Progenitor cell of endocrine pancreas (in vitro differentiated cells): ENCODE results near the gene ORMDL3. TPM values are rescaled to one million over a fixed set of nuclear protein-coding genes. Genes with fewer than 3 reads are reported as not detected.

Experiments used
- DNase-seq: peaks from one replicate; pipeline ENCODE4 v3.0.0; 2021; ENCODE audit warnings: low spot score; ENCODE audit not compliant: unreplicated experiment
- H3K27ac Mint-ChIP-seq: 2 replicates; pipeline ENCODE4 v1.8.0; 2021; ENCODE audit warnings: mild to moderate bottlenecking, moderate library complexity, mixed read lengths
- H3K27me3 Mint-ChIP-seq: 2 replicates; pipeline ENCODE4 v1.8.0; 2021; ENCODE audit warnings: mixed read lengths
- H3K36me3 Mint-ChIP-seq: 2 replicates; pipeline ENCODE4 v1.8.0; 2022; ENCODE audit warnings: mixed read lengths; ENCODE audit not compliant: insufficient read depth
- H3K4me1 Mint-ChIP-seq: 2 replicates; pipeline ENCODE4 v1.8.0; 2021; ENCODE audit warnings: low read depth, mixed read lengths
- H3K4me3 Mint-ChIP-seq: 2 replicates; pipeline ENCODE4 v1.8.0; 2021; ENCODE audit warnings: low read depth, mild to moderate bottlenecking, moderate library complexity, mixed read lengths
- H3K9me3 Mint-ChIP-seq: 2 replicates; pipeline ENCODE4 v1.8.0; 2021; ENCODE audit warnings: low read depth, mixed read lengths
- total RNA-seq: library from RNA; stranded (reverse); gene quantifications from 2 replicates; pipeline ENCODE4 v1.2.1, GENCODE V29; 2021
- TF ChIP-seq, protein P1 (sequence below): fragments of 200-600 bp; sonication (generic); IDR thresholded peaks from one replicate; pipeline ENCODE4 v1.5.0; 2021; ENCODE audit warnings: antibody characterized with exemption, mild to moderate bottlenecking; ENCODE audit not compliant: unreplicated experiment

The ORMDL3 gene
- total RNA-seq, 1 donor from 2014 or later, result 87.6 TPM

DNA sequence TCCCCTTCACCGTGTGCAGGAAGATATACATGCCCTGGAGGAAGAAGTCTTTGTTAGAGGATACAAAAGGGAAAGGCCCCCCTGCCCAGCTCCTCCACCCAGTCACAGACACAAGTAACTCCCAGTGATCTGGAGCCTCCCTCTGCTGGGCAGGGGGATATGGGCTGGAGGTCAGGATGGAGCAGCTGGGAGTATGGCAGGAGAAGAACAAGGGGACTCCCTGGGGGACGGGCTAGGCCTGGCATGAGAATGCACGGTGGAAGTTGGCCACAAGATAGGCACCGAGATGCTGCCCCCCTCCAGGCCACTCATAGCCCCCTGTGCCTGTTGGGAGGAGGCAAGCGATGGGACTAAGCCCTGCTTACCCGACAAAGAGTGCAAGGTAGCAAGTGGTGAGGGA, 4.2 kb downstream of the ORMDL3 start:
- Mint-ChIP-seq H3K4me1 (peaks cover 34% of the 10 kb centered on the region), H3K36me3 (peaks cover 7% of the 10 kb centered on the region), H3K27ac (no peak overlapping the region), H3K4me3 (no peak overlapping the region), H3K9me3 (no peaks in the 10 kb centered on the region), H3K27me3 (no peaks in the 10 kb centered on the region)
- TF ChIP-seq, protein P1, sequence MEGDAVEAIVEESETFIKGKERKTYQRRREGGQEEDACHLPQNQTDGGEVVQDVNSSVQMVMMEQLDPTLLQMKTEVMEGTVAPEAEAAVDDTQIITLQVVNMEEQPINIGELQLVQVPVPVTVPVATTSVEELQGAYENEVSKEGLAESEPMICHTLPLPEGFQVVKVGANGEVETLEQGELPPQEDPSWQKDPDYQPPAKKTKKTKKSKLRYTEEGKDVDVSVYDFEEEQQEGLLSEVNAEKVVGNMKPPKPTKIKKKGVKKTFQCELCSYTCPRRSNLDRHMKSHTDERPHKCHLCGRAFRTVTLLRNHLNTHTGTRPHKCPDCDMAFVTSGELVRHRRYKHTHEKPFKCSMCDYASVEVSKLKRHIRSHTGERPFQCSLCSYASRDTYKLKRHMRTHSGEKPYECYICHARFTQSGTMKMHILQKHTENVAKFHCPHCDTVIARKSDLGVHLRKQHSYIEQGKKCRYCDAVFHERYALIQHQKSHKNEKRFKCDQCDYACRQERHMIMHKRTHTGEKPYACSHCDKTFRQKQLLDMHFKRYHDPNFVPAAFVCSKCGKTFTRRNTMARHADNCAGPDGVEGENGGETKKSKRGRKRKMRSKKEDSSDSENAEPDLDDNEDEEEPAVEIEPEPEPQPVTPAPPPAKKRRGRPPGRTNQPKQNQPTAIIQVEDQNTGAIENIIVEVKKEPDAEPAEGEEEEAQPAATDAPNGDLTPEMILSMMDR, result no peak
- no peak for DNase-seq

DNA sequence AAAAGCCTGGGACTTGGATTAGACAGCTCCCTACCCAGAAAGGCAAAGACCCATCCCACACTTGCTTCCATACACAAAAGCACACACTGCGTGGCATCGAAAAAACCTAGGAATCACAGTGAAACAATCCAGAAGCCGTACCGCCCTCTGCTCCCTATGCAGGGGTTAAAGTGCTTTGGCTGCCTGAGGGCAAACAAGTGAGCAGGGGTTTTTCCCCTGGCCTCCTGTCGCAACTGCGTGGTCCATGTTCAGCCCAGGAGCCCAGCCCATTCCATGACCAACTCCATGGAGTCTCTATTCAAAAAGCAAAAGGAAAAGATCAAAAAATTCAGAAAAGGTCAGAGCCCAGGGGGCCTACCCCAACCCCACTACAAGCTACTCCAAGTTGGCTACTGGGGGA, 5.4 kb downstream of the ORMDL3 start:
- Mint-ChIP-seq H3K4me1 (peaks cover 27% of the 10 kb centered on the region), H3K9me3 (peaks cover under 1% of the 10 kb centered on the region), H3K27me3 (no peaks in the 10 kb centered on the region), H3K27ac (no peak overlapping the region), H3K4me3 (no peak overlapping the region), H3K36me3 (peaks cover 10% of the 10 kb centered on the region)
- TF ChIP-seq, protein P1, result no peak
- DNase-seq, result no peak

DNA sequence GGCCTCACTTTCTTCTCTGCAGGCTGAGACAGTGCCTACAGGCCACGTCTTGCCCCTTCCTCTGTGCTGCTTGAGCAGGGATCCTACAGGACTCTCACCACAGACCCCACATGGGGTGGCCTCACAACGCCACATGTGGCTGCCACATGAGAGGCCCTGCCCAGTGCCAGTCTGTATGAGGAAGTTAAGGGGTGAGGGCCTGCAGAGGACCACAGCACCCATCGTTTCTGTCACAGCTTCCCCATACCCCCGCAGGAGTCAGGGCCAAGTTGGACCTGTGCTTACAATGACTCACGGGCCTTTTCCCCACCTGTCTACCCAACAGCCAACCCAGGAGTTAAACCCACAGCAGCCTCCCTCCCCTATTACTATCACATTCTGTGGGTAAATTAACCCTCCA, 6.1 kb downstream of the ORMDL3 start:
- Mint-ChIP-seq H3K4me1 (peaks cover 24% of the 10 kb centered on the region), H3K27me3 (no peaks in the 10 kb centered on the region), H3K36me3 (peaks cover 13% of the 10 kb centered on the region), H3K9me3 (peaks cover 3% of the 10 kb centered on the region), H3K27ac (peak overlapping the region; percentile 56), H3K4me3 (no peak overlapping the region)
- DNase-seq, result no peak
- TF ChIP-seq, protein P1, result no peak

DNA sequence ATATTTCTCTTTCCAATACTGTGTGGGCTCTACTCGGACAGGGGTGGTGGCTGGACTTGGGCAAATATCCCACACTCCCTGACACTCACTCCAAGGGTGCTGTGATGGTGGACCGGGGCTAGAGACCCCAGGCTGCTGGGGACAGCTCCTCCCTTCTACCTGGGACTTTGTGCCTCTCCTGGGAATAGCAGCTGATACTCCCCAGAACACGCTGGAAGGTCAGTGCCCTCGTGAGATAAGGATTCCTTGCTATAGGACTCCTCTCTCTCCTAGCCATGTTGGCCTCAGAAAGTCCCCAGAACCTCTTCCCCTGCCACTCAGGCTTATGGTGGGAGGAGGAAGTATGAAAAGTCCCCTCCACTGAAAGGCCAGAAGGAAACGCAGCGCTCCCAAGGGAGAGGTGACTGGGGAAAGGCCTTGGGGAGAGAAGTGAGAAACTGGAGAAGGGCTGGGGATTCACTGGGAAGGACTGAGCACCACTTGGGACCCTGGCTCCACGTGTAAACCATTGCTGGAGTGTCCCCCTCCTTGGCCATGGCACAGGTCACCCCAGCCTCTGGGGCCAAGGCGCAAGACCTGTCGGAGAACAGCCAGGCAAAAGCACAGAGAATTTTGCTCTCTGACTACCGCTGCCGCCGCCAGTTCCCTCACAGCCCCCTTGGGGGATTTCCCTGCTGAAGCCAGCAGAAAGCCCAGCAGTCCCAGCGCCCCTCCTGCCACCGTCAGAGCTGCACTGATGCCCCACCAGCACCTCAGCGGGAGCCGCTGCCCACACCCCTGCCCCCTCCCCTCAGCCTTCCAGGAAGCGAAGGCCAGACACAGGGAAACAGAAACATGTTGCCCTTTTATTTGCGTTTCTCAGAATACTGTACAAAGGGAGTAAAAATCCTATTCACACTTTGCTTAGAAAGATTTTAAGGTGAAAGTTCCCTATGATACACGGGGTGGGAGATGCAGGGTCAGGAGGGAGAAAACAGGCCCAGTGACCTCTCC, 6.9 kb downstream of the ORMDL3 start:
- Mint-ChIP-seq H3K4me1 (peaks cover 18% of the 10 kb centered on the region), H3K4me3 (no peak overlapping the region), H3K27ac (no peak overlapping the region), H3K36me3 (peaks cover 13% of the 10 kb centered on the region), H3K9me3 (peaks cover 3% of the 10 kb centered on the region), H3K27me3 (no peaks in the 10 kb centered on the region)
- no peak for DNase-seq
- TF ChIP-seq, protein P1, result no peak

DNA sequence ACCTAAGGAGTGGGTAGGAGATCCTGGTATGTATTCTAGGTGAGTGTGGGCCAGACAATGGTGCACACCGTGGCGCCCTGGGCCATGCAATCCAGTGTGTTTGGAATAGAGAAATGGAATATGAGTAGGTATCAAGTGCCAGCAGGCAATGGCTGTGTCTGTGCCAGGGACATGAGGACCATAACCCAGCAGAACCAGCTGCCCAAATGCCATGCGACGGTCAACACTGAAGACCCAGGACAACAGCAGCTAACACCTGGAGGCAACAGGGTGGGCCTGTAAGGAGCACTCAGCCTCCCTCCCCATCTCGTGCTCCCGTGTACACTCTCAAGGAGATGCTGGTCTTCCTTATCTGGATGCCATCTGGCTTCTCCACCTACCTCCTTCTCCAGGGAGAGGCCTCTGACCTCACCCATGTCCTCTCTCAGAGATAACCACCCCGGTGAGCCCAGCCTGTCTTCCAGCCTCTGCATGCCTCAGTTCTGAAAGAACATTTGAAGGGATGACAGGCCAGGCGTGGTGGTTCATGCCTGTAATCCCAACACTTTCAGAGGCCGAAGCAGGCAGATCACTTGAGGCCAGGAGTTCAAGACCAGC, 8.2 kb downstream of the ORMDL3 start:
- H3K36me3 Mint-ChIP-seq, result peaks cover 14% of the 10 kb centered on the region

More for the DNA sequence above, 8.2 kb downstream of the ORMDL3 start:
- Mint-ChIP-seq H3K4me3 (no peak overlapping the region), H3K27me3 (no peaks in the 10 kb centered on the region), H3K9me3 (peaks cover 3% of the 10 kb centered on the region), H3K4me1 (peaks cover 4% of the 10 kb centered on the region), H3K27ac (peak overlapping the region; percentile 49)
- DNase-seq, result no peak
- TF ChIP-seq, protein P1, result no peak
